B cell (primary cell): ENCODE measurements around the gene ERC1. TPM values are rescaled to one million over a fixed set of nuclear protein-coding genes. Genes with fewer than 3 reads are reported as not detected.

Source experiments
- ATAC-seq: fragments of 200-7000 bp; cut with Tn5 transposase; one replicate; pipeline ENCODE4 v1.10.0; 2021; ENCODE audit warnings: low read depth, mild to moderate bottlenecking, moderate number of reproducible peaks, moderate library complexity
- CTCF ChIA-PET: fragments of 350-600 bp; sonication (Branson Sonifier 250); formaldehyde crosslinking; loops from one replicate; lab custom pipeline; 2021; ENCODE audit warnings: antibody characterized with exemption, inconsistent platforms; lab: Charles Lee
- POLR2A ChIA-PET: fragments of 350-600 bp; sonication (Branson Sonifier 250); formaldehyde crosslinking; loops from one replicate; lab custom pipeline; 2021; ENCODE audit warnings: antibody characterized with exemption; lab: Charles Lee
- DNase-seq: peaks from one replicate; pipeline ENCODE4 v3.0.0; 2013
- H2AFZ ChIP-seq: 2 replicates; pipeline ENCODE4 v1.6.1; 2012; ENCODE audit warnings: mild to moderate bottlenecking, low read depth, low read length; ENCODE audit not compliant: insufficient read depth, poor library complexity, severe bottlenecking
- H3K27ac ChIP-seq, 2 donors: 1 replicate in 1 of 2; 2 replicates in 1 of 2; pipeline ENCODE4 v1.5.1; 2012 to 2013; ENCODE audit warnings: low read length in 2 of 2, mild to moderate bottlenecking in 2 of 2, moderate library complexity in 1 of 2
- H3K27me3 ChIP-seq, 4 experiments: fragments of 200-600 bp in 1 of 4; sonication (generic) in 1 of 4; replicated peaks in 1 of 4; 1 replicate in 2 of 4; 2 replicates in 2 of 4; pipeline versions ENCODE4 v1.6.1 to v1.7.0; 2013 to 2016; ENCODE audit warnings: low read length in 3 of 4, mild to moderate bottlenecking in 2 of 4, mixed read lengths in 1 of 4, moderate library complexity in 1 of 4; ENCODE audit not compliant: insufficient read depth in 4 of 4, control insufficient read depth in 3 of 4; ENCODE audit errors: control extremely low read depth in 1 of 4
- H3K36me3 ChIP-seq, 2 experiments: replicated peaks in 1 of 2; 1 replicate in 1 of 2; 2 replicates in 1 of 2; pipeline versions ENCODE4 v1.6.1 to v1.7.1; 2013; ENCODE audit warnings: low read length in 1 of 2; ENCODE audit not compliant: insufficient read depth in 2 of 2, control insufficient read depth in 1 of 2; ENCODE audit errors: control extremely low read depth in 1 of 2, extremely low read depth in 1 of 2
- H3K4me1 ChIP-seq, 2 donors: fragments of 200-600 bp in 1 of 2; sonication (generic) in 1 of 2; 1 replicate in 1 of 2; 2 replicates in 1 of 2; pipeline versions ENCODE4 v1.5.1 to v1.6.1; 2013 to 2017; ENCODE audit warnings: low read length in 2 of 2; ENCODE audit not compliant: control insufficient read depth in 2 of 2, insufficient read depth in 2 of 2
- H3K4me2 ChIP-seq: replicated peaks from 2 replicates; pipeline ENCODE3; 2012; ENCODE audit warnings: mild to moderate bottlenecking, low read depth, low read length; ENCODE audit not compliant: poor library complexity, severe bottlenecking
- H3K4me3 ChIP-seq, 5 experiments: fragments of 200-600 bp in 1 of 5; sonication (generic) in 1 of 5; 1 replicate in 3 of 5; 2 replicates in 2 of 5; pipeline versions ENCODE4 v1.5.1 to v1.7.0; 2011 to 2016; ENCODE audit warnings: low read length in 4 of 5, mild to moderate bottlenecking in 4 of 5, low read depth in 2 of 5, control low read depth in 1 of 5, moderate library complexity in 1 of 5; ENCODE audit not compliant: insufficient read depth in 1 of 5; ENCODE audit errors: control extremely low read depth in 1 of 5, extremely low read depth in 1 of 5
- H3K79me2 ChIP-seq: fragments of 200-600 bp; sonication (generic); one replicate; pipeline ENCODE4 v1.6.0; 2016; ENCODE audit warnings: low read length; ENCODE audit not compliant: control insufficient read depth, insufficient read depth
- H3K9ac ChIP-seq: fragments of 200-600 bp; sonication (generic); 2 replicates; pipeline ENCODE4 v1.6.1; 2017; ENCODE audit warnings: mild to moderate bottlenecking, low read length, moderate library complexity
- H3K9me3 ChIP-seq, 3 donors: one replicate each; pipeline versions ENCODE4 v1.6.1 to v1.7.1; 2013; ENCODE audit warnings: low read length in 2 of 3; ENCODE audit not compliant: control insufficient read depth in 2 of 3, insufficient read depth in 1 of 3; ENCODE audit errors: control extremely low read depth in 1 of 3
- H4K20me1 ChIP-seq: 2 replicates; pipeline ENCODE4 v1.6.0; 2012; ENCODE audit warnings: mild to moderate bottlenecking, low read length; ENCODE audit not compliant: insufficient read depth, control insufficient read depth, poor library complexity, severe bottlenecking
- H3K27ac Mint-ChIP-seq: one replicate; pipeline ENCODE4 v1.8.0; 2021; ENCODE audit warnings: mixed read lengths
- H3K27me3 Mint-ChIP-seq: one replicate; pipeline ENCODE4 v1.8.0; 2021; ENCODE audit warnings: mixed read lengths
- H3K4me1 Mint-ChIP-seq: one replicate; pipeline ENCODE4 v1.8.0; 2021; ENCODE audit warnings: mixed read lengths
- H3K4me3 Mint-ChIP-seq: one replicate; pipeline ENCODE4 v1.8.0; 2021; ENCODE audit warnings: mixed read lengths
- H3K9me3 Mint-ChIP-seq: one replicate; pipeline ENCODE4 v1.8.0; 2022; ENCODE audit warnings: mixed read lengths; ENCODE audit not compliant: insufficient read depth
- CTCF ChIP-seq: fragments of 200-600 bp; IDR thresholded peaks from one replicate; pipeline ENCODE4 v1.8.0; 2022; ENCODE audit warnings: antibody characterized with exemption, mild to moderate bottlenecking
- EZH2 ChIP-seq: IDR thresholded peaks from 2 replicates; pipeline ENCODE4 v1.6.1; 2012; ENCODE audit warnings: borderline replicate concordance, low read depth, mild to moderate bottlenecking, moderate library complexity, low read length; ENCODE audit not compliant: insufficient read depth, poor library complexity, severe bottlenecking
- WGBS: methylation state at CpG from one replicate; pipeline ENCODE4 v1.1.5; 2013; ENCODE audit warnings: missing lambda C conversion rate; ENCODE audit not compliant: insufficient coverage; 5-methylcytosine and 5-hydroxymethylcytosine counted together
- intact Hi-C: fragments of 100-400 bp; cut with micrococcal nuclease; formaldehyde crosslinking; loops from one replicate; pipeline ENCODE4 v1.10.0; 2022
- polyA plus RNA-seq: library from polyadenylated mRNA; depleted of rRNA; stranded (reverse); fragments of >200 nt; gene quantifications from 2 replicates; pipeline ENCODE4 v1.2.3, GENCODE V29; 2012
- total RNA-seq, 2 donors: library from RNA; stranded (reverse); fragments of 120-200 nt in 1 of 2; gene quantifications; 1 replicate in 1 of 2; 2 replicates in 1 of 2; pipeline versions ENCODE4 v1.2.3 to v1.2.4, GENCODE V29; 2013 to 2022

ERC1 gene
- total and polyA plus RNA-seq, 2 donors (not counting 1 experiment from before 2014, with no cell fraction given): 4.0 to 77.6 TPM

GRCh38 chr12:1007994-1008393, 17.0 kb downstream of the ERC1 start:
- no peaks in the 10 kb centered on the region for H3K9me3 Mint-ChIP-seq
- POLR2A ChIA-PET: no interaction called here
- Histone ChIP-seq H3K27ac (no peak overlapping the region), H3K79me2 (peaks cover 23% of the 10 kb centered on the region), H3K36me3 (no peaks in the 10 kb centered on the region), H3K9ac (no peak overlapping the region), H3K9me3 (no peaks in the 10 kb centered on the region), H3K4me1 (no peaks in the 10 kb centered on the region), H2AFZ (no peak overlapping the region), H3K27me3 (no peaks in the 10 kb centered on the region), H3K4me3 (no peak overlapping the region), H4K20me1 (peaks cover 12% of the 10 kb centered on the region), H3K4me2 (no peak overlapping the region)
- no peak for ATAC-seq
- intact Hi-C loops: no loop called here
- no peaks in the 10 kb centered on the region for H3K27me3 Mint-ChIP-seq
- no peak overlapping the region for H3K27ac Mint-ChIP-seq
- H3K4me3 Mint-ChIP-seq: no peak overlapping the region
- CTCF ChIA-PET: no interaction called here
- no CpG with 5 or more reads among the region's 7 CpGs for WGBS
- no peaks in the 10 kb centered on the region for H3K4me1 Mint-ChIP-seq
- no peak for DNase-seq
- TF ChIP-seq CTCF (no peak), EZH2 (no peak)

GRCh38 chr12:1011091-1011490, 20.1 kb downstream of the ERC1 start:
- H3K9me3 ChIP-seq: no peaks in the 10 kb centered on the region
- DNase-seq (no peak), ATAC-seq (no peak)
- no peak overlapping the region for H3K4me3 Mint-ChIP-seq
- intact Hi-C loops: no loop called here
- no peaks in the 10 kb centered on the region for H3K27me3 ChIP-seq
- no peaks in the 10 kb centered on the region for H3K4me1 ChIP-seq
- peaks cover 12% of the 10 kb centered on the region for H4K20me1 ChIP-seq
- no peak overlapping the region for H3K4me3 ChIP-seq
- no peak for TF ChIP-seq EZH2
- TF ChIP-seq CTCF: no peak
- no peak overlapping the region for H3K4me2 ChIP-seq
- no peak overlapping the region for H3K9ac ChIP-seq
- H2AFZ ChIP-seq: no peak overlapping the region
- no peaks in the 10 kb centered on the region for H3K27me3 Mint-ChIP-seq
- no peaks in the 10 kb centered on the region for H3K9me3 Mint-ChIP-seq
- no peak overlapping the region for H3K27ac ChIP-seq
- POLR2A ChIA-PET: no interaction called here
- no peaks in the 10 kb centered on the region for H3K4me1 Mint-ChIP-seq
- CTCF ChIA-PET: interaction anchor here (1.4 kb wide), 1 partner anchor 441 kb away, joined by 4 read pairs; no protein-coding TSS in a partner anchor
- H3K79me2 ChIP-seq: peaks cover 30% of the 10 kb centered on the region
- no peak overlapping the region for H3K27ac Mint-ChIP-seq
- 95% methylated on average over 4 of the region's 5 CpGs for WGBS
- no peaks in the 10 kb centered on the region for H3K36me3 ChIP-seq
